GM21447 (cell line): ENCODE measurements around the gene KCTD11.
"Not testable (repeated sequence)": the region's sequence is repeated elsewhere in the genome, so short reads cannot be mapped to it uniquely, and the experiment has no call there.

ENCODE experiments used
- ATAC-seq: cut with Tn5 transposase; IDR thresholded peaks from one replicate; pipeline ENCODE4 v1.9.1; 2021; ENCODE audit not compliant: unreplicated experiment

The KCTD11 gene

DNA sequence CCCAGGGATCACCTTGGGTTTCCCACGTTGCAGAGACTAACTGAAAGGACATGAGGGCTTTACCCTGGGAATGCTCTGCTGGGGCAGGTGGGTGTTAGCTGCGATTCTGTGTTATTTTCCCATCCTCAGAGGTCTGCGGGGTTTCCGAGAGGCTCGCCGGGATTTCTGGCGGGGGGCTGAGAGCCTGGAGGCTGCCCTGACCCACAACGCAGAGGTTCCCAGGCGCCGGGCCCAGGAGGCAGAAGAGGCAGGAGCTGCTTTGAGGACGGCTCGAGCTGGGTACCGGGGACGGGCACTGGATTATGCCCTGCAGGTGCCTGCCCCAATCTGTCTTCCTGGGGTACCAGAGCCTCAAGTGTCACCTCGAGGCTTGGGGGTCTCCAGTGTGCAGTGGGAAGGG lies 8.7 kb upstream of the KCTD11 start:
- ATAC-seq = no peak

- ATAC-seq = no peak
These were observed 5.0 kb upstream of the KCTD11 start for GRCh38 chr17:7346761-7347614.

- ATAC-seq = no peak
These were observed 4.1 kb upstream of the KCTD11 start for GRCh38 chr17:7347630-7348477.

GRCh38 chr17:7348478-7349242 lies 3.3 kb upstream of the KCTD11 start:
- ATAC-seq = no peak

- ATAC-seq = no peak
These were observed 534 bp downstream of the KCTD11 start for GRCh38 chr17:7352503-7352889.

- no peak for ATAC-seq
These were observed 1.1 kb downstream of the KCTD11 start for GRCh38 chr17:7352910-7353635.

DNA sequence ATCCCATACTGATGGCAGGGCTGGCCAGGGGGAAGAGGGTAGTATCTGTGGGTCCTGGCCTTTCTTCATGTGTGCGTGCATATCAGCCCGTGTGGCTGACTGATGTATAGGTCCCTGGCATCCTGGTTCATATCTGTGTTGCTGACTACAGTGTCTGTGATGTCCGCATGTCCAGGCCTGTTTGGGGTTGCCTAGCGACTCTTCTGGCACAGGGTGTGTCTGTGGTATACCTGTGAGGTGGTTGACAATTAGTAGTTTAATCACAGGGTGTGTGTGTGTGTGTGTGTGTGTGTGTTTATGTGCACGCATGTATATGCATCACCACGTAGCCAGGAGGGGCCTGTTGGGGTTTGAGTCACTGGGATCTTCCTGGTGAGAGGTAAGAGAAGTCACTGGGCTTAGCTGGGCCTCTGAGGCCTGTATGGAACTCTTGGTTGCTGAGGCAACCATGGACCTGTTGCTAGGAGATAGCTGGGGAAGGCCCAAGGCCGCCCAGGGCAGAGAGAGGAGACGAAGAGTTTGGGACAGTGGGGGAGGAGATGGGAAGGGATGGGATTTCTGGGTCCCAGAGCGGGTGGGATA lies 2.4 kb downstream of the KCTD11 start:
- no peak for ATAC-seq

- no peak for ATAC-seq
These were observed 3.1 kb downstream of the KCTD11 start, which contains the start of gene TMEM95 for GRCh38 chr17:7355053-7355452. Gene TMEM95, plus strand, starts transcription at chr17:7355156. Its CDS starts 49 bp downstream, at chr17:7355205.

DNA sequence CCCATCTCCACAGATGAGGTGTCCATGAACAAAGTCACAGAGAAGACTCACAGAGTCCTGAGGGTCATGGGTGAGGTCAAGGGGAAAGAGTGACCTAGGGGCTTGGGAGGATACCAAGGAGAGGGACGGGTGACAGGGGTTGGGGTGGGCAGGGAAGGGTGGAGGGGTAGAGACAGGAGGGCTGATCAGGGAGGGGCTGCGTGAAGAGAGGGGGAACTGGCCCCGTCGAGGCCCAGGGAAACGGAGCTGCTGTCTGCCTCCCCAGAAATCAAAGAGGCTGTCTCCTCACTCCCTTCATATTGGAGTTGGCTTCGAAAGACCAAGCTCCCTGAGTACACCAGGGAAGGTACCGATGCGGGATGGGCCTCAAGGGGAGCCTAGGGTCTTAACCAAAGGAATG lies 3.6 kb downstream of the KCTD11 start:
- no peak for ATAC-seq

DNA sequence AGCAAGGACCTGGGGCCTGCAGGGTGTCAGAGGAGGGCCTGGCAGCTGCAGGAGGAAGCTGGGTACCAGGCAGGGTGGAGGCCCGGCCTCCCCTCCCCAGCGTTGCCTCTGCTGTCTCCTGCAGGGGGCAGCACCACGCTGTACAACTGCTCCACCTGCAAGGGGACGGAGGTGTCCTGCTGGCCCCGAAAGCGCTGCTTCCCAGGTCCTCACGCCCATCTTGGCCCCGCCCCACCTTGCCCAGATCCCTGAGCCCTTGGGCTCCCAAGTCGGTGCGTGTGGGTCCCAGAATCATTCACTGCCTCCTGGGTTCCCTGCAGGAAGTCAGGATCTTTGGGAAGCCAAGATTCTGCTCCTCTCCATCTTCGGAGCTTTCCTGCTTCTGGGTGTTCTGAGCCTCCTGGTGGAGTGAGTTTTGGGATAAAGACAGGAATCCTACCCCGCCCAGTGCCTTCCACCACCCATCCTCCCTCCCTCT lies 4.1 kb downstream of the KCTD11 start:
- ATAC-seq = no peak

GRCh38 chr17:7356756-7357155 lies 4.8 kb downstream of the KCTD11 start:
- no peak for ATAC-seq

DNA sequence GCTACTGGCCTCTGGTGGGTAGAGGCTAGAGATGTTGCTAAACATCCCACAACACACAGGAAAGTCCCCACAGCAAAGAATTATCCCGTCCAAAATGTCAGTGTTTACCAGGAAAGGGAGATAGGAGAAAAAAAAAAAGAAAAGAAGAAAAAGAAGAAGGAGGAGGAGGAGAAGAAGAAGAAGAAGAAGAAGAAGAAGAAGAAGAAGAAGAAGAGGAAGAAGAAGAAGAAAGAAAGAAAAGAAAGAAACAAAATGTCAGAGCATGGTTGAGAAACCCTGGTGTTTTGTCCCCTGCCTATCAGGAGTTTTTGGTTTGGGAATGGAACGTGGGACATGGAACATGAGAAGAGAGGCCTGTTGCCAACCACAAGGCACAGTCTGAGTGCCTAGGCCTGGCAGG lies 5.4 kb downstream of the KCTD11 start:
- no peak for ATAC-seq

DNA sequence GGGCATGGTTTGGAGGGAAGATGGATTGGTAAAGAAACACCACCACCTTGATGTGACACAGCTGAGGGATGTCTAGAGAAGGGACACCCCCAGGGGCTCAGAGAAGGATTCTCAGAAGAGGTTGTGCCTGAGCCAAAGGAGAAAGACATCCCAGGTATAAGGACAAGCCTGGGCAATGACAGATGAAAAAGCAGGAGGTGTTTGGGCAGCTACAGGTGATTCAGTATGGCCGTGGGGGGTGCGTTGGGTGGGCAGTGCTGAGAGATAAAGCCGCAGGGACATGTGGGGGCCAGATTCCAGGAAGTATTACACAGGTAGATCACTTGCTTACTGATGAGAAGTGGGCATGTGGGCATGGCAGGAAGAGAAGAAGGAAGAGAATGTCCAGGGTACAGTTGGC lies 9.9 kb downstream of the KCTD11 start:
- ATAC-seq = no peak

DNA sequence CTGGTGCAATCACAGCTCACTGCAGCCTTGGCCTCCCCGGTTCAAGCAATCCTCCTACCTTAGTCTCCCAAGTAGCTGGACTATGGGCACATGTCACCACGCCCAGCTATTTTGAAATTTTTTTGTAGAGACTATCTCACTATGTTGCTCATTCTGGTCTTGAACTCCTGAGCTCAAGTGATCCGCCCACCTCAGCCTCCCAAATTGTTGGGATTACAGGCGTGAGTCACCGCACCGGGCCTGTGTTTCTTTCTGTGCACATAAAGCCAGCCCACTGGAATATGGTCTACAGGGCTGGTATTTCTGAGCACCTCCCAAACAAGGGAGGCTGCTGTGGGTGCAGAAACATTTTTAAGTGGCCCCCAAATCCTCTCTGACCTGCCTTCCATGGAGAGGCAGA lies 11.3 kb downstream of the KCTD11 start:
- no peak for ATAC-seq

DNA sequence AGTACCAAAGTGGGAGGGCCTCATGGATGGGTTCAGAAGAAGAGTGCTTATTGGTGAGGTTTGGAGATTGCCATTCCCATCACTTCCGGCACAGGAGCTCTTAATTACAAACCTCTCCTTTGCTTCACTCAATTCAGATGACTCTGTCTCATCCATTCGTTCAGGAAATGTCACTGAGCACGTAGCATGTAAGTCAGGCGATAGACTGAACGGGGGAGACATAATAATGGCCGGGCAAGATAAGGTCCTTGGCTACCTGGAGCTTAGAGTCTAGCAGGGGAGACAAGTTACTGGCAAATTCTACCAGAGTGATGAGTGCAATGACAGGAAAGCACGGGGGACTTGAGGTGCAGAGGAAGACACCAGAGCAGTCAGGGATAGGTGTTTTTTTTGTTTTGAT lies 14.0 kb downstream of the KCTD11 start:
- not testable (repeated sequence) for ATAC-seq

GRCh38 chr17:7367083-7367482 lies 15.1 kb downstream of the KCTD11 start:
- ATAC-seq = no peak

GRCh38 chr17:7367918-7368598 lies 16.1 kb downstream of the KCTD11 start:
- no peak for ATAC-seq

GRCh38 chr17:7368599-7368994 lies 16.6 kb downstream of the KCTD11 start:
- ATAC-seq = not testable (repeated sequence)

- no peak for ATAC-seq
These were observed 17.9 kb downstream of the KCTD11 start for GRCh38 chr17:7369825-7370224.

- ATAC-seq = no peak
These were observed 18.9 kb downstream of the KCTD11 start for GRCh38 chr17:7370853-7371252.
